OCI-M1 (cell line): Measurements from ENCODE around the gene CD163L1.

Experiments
- DNase-seq: peaks from one replicate; lab custom pipeline; 2025; lab: John Stamatoyannopoulos, UW

Gene CD163L1

GRCh38 chr12:7324176-7324575 is 119.8 kb downstream of the CD163L1 start:
- DNase-seq, result no peak

GRCh38 chr12:7322599-7322998 is 121.4 kb downstream of the CD163L1 start:
- DNase-seq, result no peak

GRCh38 chr12:7321624-7322023 is 122.3 kb downstream of the CD163L1 start:
- DNase-seq, result peak; percentile 61

GRCh38 chr12:7319930-7320329 is 124.0 kb downstream of the CD163L1 start:
- peak; percentile 52 for DNase-seq

GRCh38 chr12:7310070-7310469 is 133.9 kb downstream of the CD163L1 start:
- no peak for DNase-seq
